HG02571 (cell line): ENCODE data around the gene C1QTNF3.
"Not testable (repeated sequence)": the region's sequence is repeated elsewhere in the genome, so short reads cannot be mapped to it uniquely, and the experiment has no call there.

Source experiments
- ATAC-seq: cut with Tn5 transposase; IDR thresholded peaks from one replicate; pipeline ENCODE4 v1.9.1; 2021; ENCODE audit warnings: mild to moderate bottlenecking, moderate library complexity; ENCODE audit not compliant: unreplicated experiment

The C1QTNF3 gene

GRCh38 chr5:34026089-34026761 is 16.8 kb downstream of the C1QTNF3 start:
- no peak for ATAC-seq

GRCh38 chr5:34022121-34022705 is 20.8 kb downstream of the C1QTNF3 start:
- peak; percentile 71 for ATAC-seq

- no peak for ATAC-seq
These were observed 21.7 kb downstream of the C1QTNF3 start for GRCh38 chr5:34021334-34021733.

GRCh38 chr5:34020726-34021125 is 22.3 kb downstream of the C1QTNF3 start:
- no peak for ATAC-seq

- no peak for ATAC-seq
These were observed 25.8 kb downstream of the C1QTNF3 start for GRCh38 chr5:34017254-34017653.

- no peak for ATAC-seq
These were observed 26.3 kb downstream of the C1QTNF3 start for GRCh38 chr5:34016750-34017149.

- ATAC-seq, result no peak
These were observed 26.8 kb downstream of the C1QTNF3 start for GRCh38 chr5:34016222-34016621.

GRCh38 chr5:34015120-34015822 is 27.7 kb downstream of the C1QTNF3 start:
- ATAC-seq, result no peak

- no peak for ATAC-seq
These were observed 28.4 kb downstream of the C1QTNF3 start for GRCh38 chr5:34014626-34015025.

GRCh38 chr5:34013547-34013946 is 29.5 kb downstream of the C1QTNF3 start:
- no peak for ATAC-seq

GRCh38 chr5:34012791-34013190 is 30.2 kb downstream of the C1QTNF3 start:
- no peak for ATAC-seq

- ATAC-seq, result no peak
These were observed 31.5 kb downstream of the C1QTNF3 start for GRCh38 chr5:34011536-34011935.

GRCh38 chr5:34010146-34010545 is 32.9 kb downstream of the C1QTNF3 start:
- not testable (repeated sequence) for ATAC-seq

- no peak for ATAC-seq
These were observed 33.4 kb downstream of the C1QTNF3 start for GRCh38 chr5:34009610-34010009.

- no peak for ATAC-seq
These were observed 34.2 kb downstream of the C1QTNF3 start for GRCh38 chr5:34008802-34009201.

- peak; percentile 94 for ATAC-seq
These were observed 35.1 kb downstream of the C1QTNF3 start, which contains the start of gene AMACR for GRCh38 chr5:34007621-34008600. AMACR (minus strand) TSS chr5:34008050; CDS start chr5:34008019, 31 bp downstream.

GRCh38 chr5:34007201-34007620 is 35.8 kb downstream of the C1QTNF3 start:
- no peak for ATAC-seq

GRCh38 chr5:34005681-34006080 is 37.3 kb downstream of the C1QTNF3 start:
- ATAC-seq, result no peak

- no peak for ATAC-seq
These were observed 37.8 kb downstream of the C1QTNF3 start for GRCh38 chr5:34005211-34005610.

GRCh38 chr5:34003941-34004340 is 39.1 kb downstream of the C1QTNF3 start:
- ATAC-seq, result no peak
